HG03354 (cell line): ENCODE measurements around the gene AXIN1.

Experiments
- ATAC-seq: cut with Tn5 transposase; IDR thresholded peaks from one replicate; pipeline ENCODE4 v1.9.1; 2021; ENCODE audit warnings: mild to moderate bottlenecking; ENCODE audit not compliant: unreplicated experiment, poor library complexity, severe bottlenecking

The AXIN1 gene

GRCh38 chr16:316741-317464 lies 35.6 kb downstream of the AXIN1 start:
- ATAC-seq, result no peak

- ATAC-seq, result no peak
These were observed 37.7 kb downstream of the AXIN1 start for GRCh38 chr16:314795-315299.

GRCh38 chr16:314351-314750 lies 38.2 kb downstream of the AXIN1 start:
- ATAC-seq, result no peak

- ATAC-seq, result no peak
These were observed 40.8 kb downstream of the AXIN1 start for GRCh38 chr16:311725-312124.

- no peak for ATAC-seq
These were observed 43.0 kb downstream of the AXIN1 start for GRCh38 chr16:309476-309875.

GRCh38 chr16:307691-308312 lies 44.7 kb downstream of the AXIN1 start:
- no peak for ATAC-seq

GRCh38 chr16:306911-307370 lies 45.6 kb downstream of the AXIN1 start:
- ATAC-seq, result no peak

- ATAC-seq, result no peak
These were observed 46.5 kb downstream of the AXIN1 start for GRCh38 chr16:305916-306626.

- ATAC-seq, result no peak
These were observed 48.6 kb downstream of the AXIN1 start for GRCh38 chr16:303760-304505.

GRCh38 chr16:301950-302349 lies 50.6 kb downstream of the AXIN1 start:
- ATAC-seq, result no peak

GRCh38 chr16:301235-301634 lies 51.3 kb downstream of the AXIN1 start:
- no peak for ATAC-seq

- ATAC-seq, result no peak
These were observed 54.7 kb downstream of the AXIN1 start for GRCh38 chr16:297832-298231.

GRCh38 chr16:296806-297510 lies 55.6 kb downstream of the AXIN1 start:
- ATAC-seq, result no peak

- ATAC-seq, result no peak
These were observed 56.2 kb downstream of the AXIN1 start for GRCh38 chr16:296276-296675.

GRCh38 chr16:293043-293775 lies 59.3 kb downstream of the AXIN1 start:
- no peak for ATAC-seq

- ATAC-seq, result no peak
These were observed 61.0 kb downstream of the AXIN1 start for GRCh38 chr16:291539-291938.

- no peak for ATAC-seq
These were observed 61.7 kb downstream of the AXIN1 start for GRCh38 chr16:290681-291405.

- no peak for ATAC-seq
These were observed 62.4 kb downstream of the AXIN1 start for GRCh38 chr16:290015-290680.
